Endothelial cell of umbilical vein (primary cell): ENCODE results near the gene FIBCD1. TPM values are rescaled to one million over a fixed set of nuclear protein-coding genes. Genes with fewer than 3 reads are reported as not detected.

Source experiments
- BruUV-seq: library from RNA; stranded (reverse); fragments of 400-500 nt; replicated peaks from 2 replicates; lab custom pipeline; 2021; lab: Mats Ljungman, UMichigan
- CTCF ChIA-PET: fragments of 300-600, 350-600 bp; sonication (Branson Sonifier 250); formaldehyde crosslinking; loops from one replicate; lab custom pipeline; 2021; ENCODE audit warnings: antibody characterized with exemption, inconsistent platforms; lab: Charles Lee
- POLR2A ChIA-PET: fragments of 300-600, 350-600 bp; sonication (Branson Sonifier 250); formaldehyde crosslinking; loops from one replicate; lab custom pipeline; 2021; ENCODE audit warnings: antibody characterized with exemption, inconsistent platforms; lab: Charles Lee
- DNase-seq: peaks from one replicate; pipeline ENCODE4 v3.0.0-alpha.2; 2011; ENCODE audit warnings: low read depth, low spot score
- FAIRE-seq: peaks from 2 replicates; lab custom pipeline; 2011; peaks lifted over from hg19 to GRCh38; lab: Jason Lieb, UNC
- H2AFZ ChIP-seq: 2 replicates; pipeline ENCODE4 v1.6.0; 2012; ENCODE audit warnings: low read depth, low read length, control low read depth, inconsistent platforms
- H3K27ac ChIP-seq: 2 replicates; pipeline ENCODE4 v1.5.1; 2011; ENCODE audit warnings: low read depth, mild to moderate bottlenecking, control low read depth, low read length, moderate library complexity; ENCODE audit not compliant: insufficient read depth
- H3K27me3 ChIP-seq, 2 experiments: 2 replicates each; pipeline versions ENCODE4 v1.6.0 to v1.6.1; 2011; ENCODE audit warnings: low read length in 2 of 2, mixed read lengths in 1 of 2; ENCODE audit not compliant: control insufficient read depth in 2 of 2, insufficient read depth in 2 of 2
- H3K36me3 ChIP-seq, 2 experiments: 2 replicates in 1 of 2; 3 replicates in 1 of 2; pipeline ENCODE4 v1.5.1; 2011; ENCODE audit warnings: low read length in 2 of 2, mild to moderate bottlenecking in 1 of 2, moderate library complexity in 1 of 2; ENCODE audit not compliant: control insufficient read depth in 2 of 2, insufficient read depth in 2 of 2; ENCODE audit errors: extremely low read depth in 1 of 2
- H3K4me1 ChIP-seq: 3 replicates; pipeline ENCODE4 v1.5.1; 2011; ENCODE audit warnings: mild to moderate bottlenecking, low read length; ENCODE audit not compliant: control insufficient read depth, insufficient read depth; ENCODE audit errors: extremely low read depth
- H3K4me2 ChIP-seq: 2 replicates; pipeline ENCODE4 v1.6.1; 2011; ENCODE audit warnings: low read length, control low read depth, mixed read lengths; ENCODE audit not compliant: insufficient read depth
- H3K4me3 ChIP-seq, 3 experiments: fragments of 200-600 bp in 1 of 3; sonication (generic), shearing (Covaris generic) in 1 of 3; replicated peaks in 1 of 3; 2 replicates each; pipeline ENCODE4 v1.5.1; 2011 to 2016; ENCODE audit warnings: control low read depth in 3 of 3, low read length in 3 of 3, mild to moderate bottlenecking in 2 of 3, inconsistent platforms in 1 of 3, low read depth in 1 of 3, moderate library complexity in 1 of 3; ENCODE audit not compliant: insufficient read depth in 1 of 3
- H3K79me2 ChIP-seq: 2 replicates; pipeline ENCODE4 v1.6.0; 2012; ENCODE audit warnings: low read length, inconsistent platforms; ENCODE audit not compliant: control insufficient read depth, insufficient read depth
- H3K9ac ChIP-seq: replicated peaks from 2 replicates; pipeline ENCODE3; 2011; ENCODE audit warnings: low read length, control low read depth; ENCODE audit not compliant: insufficient read depth; ENCODE audit errors: extremely low read depth
- H3K9me1 ChIP-seq: replicated peaks from 3 replicates; pipeline ENCODE4 v1.6.0; 2011; ENCODE audit warnings: mild to moderate bottlenecking, low read length; ENCODE audit not compliant: control insufficient read depth, insufficient read depth; ENCODE audit errors: extremely low read depth
- H3K9me3 ChIP-seq: replicated peaks from 2 replicates; pipeline ENCODE4 v1.5.1; 2012; ENCODE audit warnings: low read length, inconsistent platforms; ENCODE audit not compliant: control insufficient read depth, insufficient read depth
- H4K20me1 ChIP-seq: replicated peaks from 2 replicates; pipeline ENCODE3; 2011; ENCODE audit warnings: mild to moderate bottlenecking, low read length; ENCODE audit not compliant: control insufficient read depth, insufficient read depth; ENCODE audit errors: extremely low read depth
- EZH2 ChIP-seq: IDR thresholded peaks from 2 replicates; pipeline ENCODE4 v1.6.1; 2012; ENCODE audit warnings: borderline replicate concordance, low read depth, mild to moderate bottlenecking, moderate library complexity, low read length, inconsistent platforms; ENCODE audit not compliant: severe bottlenecking
- FOS ChIP-seq: IDR thresholded peaks from 2 replicates; pipeline ENCODE4 v1.6.1; 2011; ENCODE audit warnings: mild to moderate bottlenecking, low read length, moderate library complexity, borderline replicate concordance; ENCODE audit not compliant: insufficient read depth
- GATA2 ChIP-seq: IDR thresholded peaks from 2 replicates; pipeline ENCODE4 v1.7.0; 2011; ENCODE audit warnings: low read depth, mild to moderate bottlenecking, moderate library complexity, mixed read lengths, low read length; ENCODE audit not compliant: insufficient read length, insufficient read depth
- JUN ChIP-seq: IDR thresholded peaks from 2 replicates; pipeline ENCODE4 v1.6.1; 2011; ENCODE audit warnings: borderline replicate concordance, low read depth; ENCODE audit not compliant: insufficient read length, insufficient read depth
- MYC ChIP-seq: IDR thresholded peaks from one replicate; pipeline ENCODE4 v1.6.1; 2011; ENCODE audit warnings: mild to moderate bottlenecking, low read depth, low read length
- POLR2A ChIP-seq: IDR thresholded peaks from 2 replicates; pipeline ENCODE4 v1.6.1; 2012; ENCODE audit warnings: low read depth, mild to moderate bottlenecking, control low read depth, low read length
- POLR2AphosphoS5 ChIP-seq: IDR thresholded peaks from 2 replicates; pipeline ENCODE4 v1.6.1; 2012; ENCODE audit warnings: low read depth, mild to moderate bottlenecking, control low read depth, low read length, moderate library complexity; ENCODE audit not compliant: insufficient read depth
- dilution Hi-C: fragments of 300-500 bp; cut with MboI; formaldehyde crosslinking; loops from one replicate; pipeline ENCODE4 v1.15.0; 2019; ENCODE audit warnings: low sequenced_read_pairs; ENCODE audit not compliant: extremely low pct_ligation_motif_present
- intact Hi-C: fragments of 100-400 bp; cut with micrococcal nuclease; formaldehyde crosslinking; loops from one replicate; pipeline ENCODE4 v1.10.0; 2022
- polyA plus RNA-seq, 4 experiments: library from polyadenylated mRNA; depleted of rRNA in 3 of 4; stranded (reverse) in 3 of 4; unstranded in 1 of 4; fragments of >200 nt; gene quantifications; 2 replicates each; pipeline versions ENCODE4 v1.2.1 to v1.2.3, GENCODE V29; 2011 to 2012; ENCODE audit warnings: missing spikeins in 1 of 4
- total RNA-seq: library from RNA; stranded (reverse); gene quantifications from 2 replicates; pipeline ENCODE4 v1.2.3, GENCODE V29; 2021
- TF ChIP-seq, protein P1 (sequence below): IDR thresholded peaks from 2 replicates; pipeline ENCODE4 v1.6.1; 2011; ENCODE audit not compliant: insufficient read depth, insufficient read length
- TF ChIP-seq, protein P2 (sequence below), 2 donors: IDR thresholded peaks; 1 replicate in 1 of 2; 2 replicates in 1 of 2; pipeline ENCODE4 v1.5.1; 2011; ENCODE audit warnings: low read length in 2 of 2, mild to moderate bottlenecking in 2 of 2, moderate library complexity in 2 of 2, control low read depth in 1 of 2, inconsistent platforms in 1 of 2, low read depth in 1 of 2; ENCODE audit not compliant: insufficient read depth in 1 of 2; ENCODE audit errors: extremely low read depth in 1 of 2

FIBCD1 gene
- total and polyA plus RNA-seq, 2 donors (not counting 3 experiments of a cell fraction or from before 2014, with no cell fraction given), result 0.14 TPM; not detected in 1

GRCh38 chr9:130891688-130892476 is 47.2 kb downstream of the FIBCD1 start:
- no peak overlapping the region for H3K4me3 ChIP-seq
- H3K79me2 ChIP-seq, result no peaks in the 10 kb centered on the region
- POLR2A ChIA-PET, result no interaction called here
- intact Hi-C loops (loop anchor here (1.0 to 5.0 kb wide), 2 partner anchors 106 to 155 kb away; no protein-coding TSS in a partner anchor), dilution Hi-C loops (no loop called here)
- no peak overlapping the region for H2AFZ ChIP-seq
- TF ChIP-seq FOS, result no peak
- TF ChIP-seq, protein P1, sequence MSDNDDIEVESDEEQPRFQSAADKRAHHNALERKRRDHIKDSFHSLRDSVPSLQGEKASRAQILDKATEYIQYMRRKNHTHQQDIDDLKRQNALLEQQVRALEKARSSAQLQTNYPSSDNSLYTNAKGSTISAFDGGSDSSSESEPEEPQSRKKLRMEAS, result no peak
- TF ChIP-seq, protein P2, sequence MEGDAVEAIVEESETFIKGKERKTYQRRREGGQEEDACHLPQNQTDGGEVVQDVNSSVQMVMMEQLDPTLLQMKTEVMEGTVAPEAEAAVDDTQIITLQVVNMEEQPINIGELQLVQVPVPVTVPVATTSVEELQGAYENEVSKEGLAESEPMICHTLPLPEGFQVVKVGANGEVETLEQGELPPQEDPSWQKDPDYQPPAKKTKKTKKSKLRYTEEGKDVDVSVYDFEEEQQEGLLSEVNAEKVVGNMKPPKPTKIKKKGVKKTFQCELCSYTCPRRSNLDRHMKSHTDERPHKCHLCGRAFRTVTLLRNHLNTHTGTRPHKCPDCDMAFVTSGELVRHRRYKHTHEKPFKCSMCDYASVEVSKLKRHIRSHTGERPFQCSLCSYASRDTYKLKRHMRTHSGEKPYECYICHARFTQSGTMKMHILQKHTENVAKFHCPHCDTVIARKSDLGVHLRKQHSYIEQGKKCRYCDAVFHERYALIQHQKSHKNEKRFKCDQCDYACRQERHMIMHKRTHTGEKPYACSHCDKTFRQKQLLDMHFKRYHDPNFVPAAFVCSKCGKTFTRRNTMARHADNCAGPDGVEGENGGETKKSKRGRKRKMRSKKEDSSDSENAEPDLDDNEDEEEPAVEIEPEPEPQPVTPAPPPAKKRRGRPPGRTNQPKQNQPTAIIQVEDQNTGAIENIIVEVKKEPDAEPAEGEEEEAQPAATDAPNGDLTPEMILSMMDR (IDR thresholded peaks at IDR 0.05; ENCODE audit: extremely low read depth in 1 of 2, insufficient read depth in 1 of 2, low read depth in 1 of 2, low read length in 2 of 2), result no peak
- no peak for TF ChIP-seq GATA2
- no peak for TF ChIP-seq POLR2A
- no peak for TF ChIP-seq POLR2AphosphoS5
- no peak for TF ChIP-seq JUN
- TF ChIP-seq EZH2, result no peak
- no peak for TF ChIP-seq MYC
- CTCF ChIA-PET, result interaction anchor here (1.0 to 4.4 kb wide), 6 partner anchors 8 to 191 kb away, joined by 3 to 27 read pairs (median 5); no protein-coding TSS in a partner anchor
- no peaks in the 10 kb centered on the region for H3K9me3 ChIP-seq
- H3K9ac ChIP-seq, result no peak overlapping the region
- H3K9me1 ChIP-seq, result no peaks in the 10 kb centered on the region
- H3K27ac ChIP-seq, result no peak overlapping the region
- H3K27me3 ChIP-seq, result no peaks in the 10 kb centered on the region
- no peak for DNase-seq
- no peaks in the 10 kb centered on the region for H3K4me1 ChIP-seq
- no TSS peak for BruUV-seq
- FAIRE-seq, result no peak
- no peak overlapping the region for H3K4me2 ChIP-seq
- peaks cover 21 to 35% of the 10 kb centered on the region in 2 experiments for H3K36me3 ChIP-seq
- no peaks in the 10 kb centered on the region for H4K20me1 ChIP-seq
